Measurements from ENCODE around the gene LBP.

LBP gene

DNA sequence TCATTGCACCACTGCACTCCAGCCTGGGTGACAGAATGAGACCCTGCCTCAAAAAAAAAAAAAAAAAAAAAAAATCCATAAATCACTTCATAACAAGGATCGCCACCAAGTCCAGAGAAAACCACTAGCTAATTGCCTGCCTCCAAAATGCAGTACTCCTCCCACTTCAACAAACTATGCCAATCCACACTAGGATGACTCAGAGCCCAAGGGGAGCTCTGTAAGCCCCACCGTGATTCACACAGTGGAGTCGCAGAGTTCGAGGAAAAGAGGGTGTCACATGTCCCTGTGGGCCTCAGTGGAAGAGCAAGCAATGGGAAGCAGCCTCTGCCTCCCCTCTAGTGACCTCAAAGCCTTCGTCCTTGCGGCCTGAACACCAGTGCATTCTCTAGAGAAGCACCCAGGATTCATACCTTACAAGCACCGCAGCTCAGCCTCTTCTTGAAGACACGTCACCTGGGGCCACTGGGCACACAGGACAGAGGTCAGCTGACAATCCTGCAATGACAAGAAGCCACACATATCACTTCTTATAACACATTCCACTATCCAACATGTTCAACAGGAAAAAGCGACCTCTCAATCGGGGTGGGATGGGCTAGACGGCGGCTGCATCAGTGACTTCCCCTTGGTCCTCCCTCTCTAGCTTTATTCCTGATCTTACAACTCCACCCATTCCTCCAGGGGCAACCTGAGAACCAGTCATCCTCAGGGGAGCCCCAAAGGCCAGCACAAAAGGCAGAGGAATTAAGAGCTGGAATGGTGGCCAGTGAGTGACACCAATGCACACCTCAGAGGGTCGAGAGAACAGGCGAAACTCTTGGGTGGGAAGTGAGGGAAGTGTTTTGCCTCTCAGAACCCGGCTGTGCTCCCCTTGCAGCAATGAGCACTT, 80.0 kb downstream of the LBP start:
- TF ChIP-seq, protein P1, sequence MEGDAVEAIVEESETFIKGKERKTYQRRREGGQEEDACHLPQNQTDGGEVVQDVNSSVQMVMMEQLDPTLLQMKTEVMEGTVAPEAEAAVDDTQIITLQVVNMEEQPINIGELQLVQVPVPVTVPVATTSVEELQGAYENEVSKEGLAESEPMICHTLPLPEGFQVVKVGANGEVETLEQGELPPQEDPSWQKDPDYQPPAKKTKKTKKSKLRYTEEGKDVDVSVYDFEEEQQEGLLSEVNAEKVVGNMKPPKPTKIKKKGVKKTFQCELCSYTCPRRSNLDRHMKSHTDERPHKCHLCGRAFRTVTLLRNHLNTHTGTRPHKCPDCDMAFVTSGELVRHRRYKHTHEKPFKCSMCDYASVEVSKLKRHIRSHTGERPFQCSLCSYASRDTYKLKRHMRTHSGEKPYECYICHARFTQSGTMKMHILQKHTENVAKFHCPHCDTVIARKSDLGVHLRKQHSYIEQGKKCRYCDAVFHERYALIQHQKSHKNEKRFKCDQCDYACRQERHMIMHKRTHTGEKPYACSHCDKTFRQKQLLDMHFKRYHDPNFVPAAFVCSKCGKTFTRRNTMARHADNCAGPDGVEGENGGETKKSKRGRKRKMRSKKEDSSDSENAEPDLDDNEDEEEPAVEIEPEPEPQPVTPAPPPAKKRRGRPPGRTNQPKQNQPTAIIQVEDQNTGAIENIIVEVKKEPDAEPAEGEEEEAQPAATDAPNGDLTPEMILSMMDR (conservative IDR thresholded peaks at IDR 0.05): no peak
- no peak overlapping the region for H3K27ac ChIP-seq

Data from VCaP (cell line).